Ishikawa (cell line): ENCODE data around the gene RGL2.

Source experiments
- CEBPB ChIP-seq: IDR thresholded peaks from 2 replicates; pipeline ENCODE4 v1.6.1; 2012
- CREB1 ChIP-seq: IDR thresholded peaks from 2 replicates; pipeline ENCODE4 v1.6.1; 2012; ENCODE audit warnings: low read depth
- EGR1 ChIP-seq: IDR thresholded peaks from 2 replicates; pipeline ENCODE4 v1.6.1; 2012
- EP300 ChIP-seq: IDR thresholded peaks from 2 replicates; pipeline ENCODE4 v1.6.1; 2012; ENCODE audit warnings: borderline replicate concordance
- NFIC ChIP-seq: IDR thresholded peaks from 2 replicates; pipeline ENCODE4 v1.6.1; 2012
- RAD21 ChIP-seq: IDR thresholded peaks from 2 replicates; pipeline ENCODE4 v1.6.1; 2012; ENCODE audit warnings: low read depth
- TAF1 ChIP-seq: IDR thresholded peaks from 2 replicates; pipeline ENCODE4 v1.6.1; 2012; ENCODE audit warnings: low read depth, mild to moderate bottlenecking
- TCF12 ChIP-seq: IDR thresholded peaks from 2 replicates; pipeline ENCODE4 v1.6.1; 2012; ENCODE audit warnings: low read depth
- TEAD4 ChIP-seq: IDR thresholded peaks from 2 replicates; pipeline ENCODE4 v1.6.1; 2012
- YY1 ChIP-seq: IDR thresholded peaks from 2 replicates; pipeline ENCODE4 v1.6.1; 2012; ENCODE audit warnings: low read depth
- TF ChIP-seq, protein P1 (sequence below): IDR thresholded peaks from 2 replicates; pipeline ENCODE4 v1.6.1; 2012
- TF ChIP-seq, protein P2 (sequence below): IDR thresholded peaks from 2 replicates; pipeline ENCODE4 v1.6.1; 2012
- TF ChIP-seq, protein P3 (sequence below): IDR thresholded peaks from 2 replicates; pipeline ENCODE4 v1.6.1; 2012; ENCODE audit warnings: low read depth, mild to moderate bottlenecking

DNA sequence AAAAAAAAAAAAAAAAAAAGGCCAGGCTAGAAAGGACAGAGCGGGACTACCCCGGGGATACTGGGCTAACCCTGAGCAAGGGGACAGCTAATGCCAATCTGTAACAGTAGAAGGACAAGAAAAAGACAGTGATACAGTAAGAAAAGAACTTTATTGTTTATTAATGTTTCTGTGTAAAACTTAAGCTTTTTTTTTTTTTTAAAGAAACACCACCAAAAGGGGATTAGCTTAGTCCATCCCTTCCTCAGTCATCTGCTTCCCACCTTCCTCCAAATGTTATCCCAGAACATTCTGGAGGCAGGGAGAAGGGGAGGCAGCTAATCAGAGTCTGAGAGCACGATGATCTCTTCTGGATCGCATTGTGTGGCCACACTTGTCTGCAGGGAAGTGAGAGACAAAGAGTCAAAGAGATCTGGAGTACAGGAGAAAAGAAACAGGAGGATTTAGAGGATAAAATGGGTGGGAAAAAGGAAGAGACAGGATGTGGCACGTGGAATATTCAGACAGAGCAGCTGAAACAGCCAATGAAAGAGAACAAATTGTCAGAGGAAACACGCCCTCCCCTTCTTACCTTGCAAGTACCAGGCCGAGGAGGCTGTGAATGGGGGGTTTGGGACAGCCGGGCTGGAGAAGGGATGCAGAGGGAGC lies 19.8 kb upstream of the RGL2 start:
- TF ChIP-seq EP300 (no peak), TAF1 (no peak), CREB1 (no peak), YY1 (no peak), TEAD4 (no peak), TCF12 (no peak), RAD21 (no peak), EGR1 (no peak), CEBPB (no peak), NFIC (no peak)
- TF ChIP-seq, protein P1, sequence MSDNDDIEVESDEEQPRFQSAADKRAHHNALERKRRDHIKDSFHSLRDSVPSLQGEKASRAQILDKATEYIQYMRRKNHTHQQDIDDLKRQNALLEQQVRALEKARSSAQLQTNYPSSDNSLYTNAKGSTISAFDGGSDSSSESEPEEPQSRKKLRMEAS: no peak
- TF ChIP-seq, protein P2, sequence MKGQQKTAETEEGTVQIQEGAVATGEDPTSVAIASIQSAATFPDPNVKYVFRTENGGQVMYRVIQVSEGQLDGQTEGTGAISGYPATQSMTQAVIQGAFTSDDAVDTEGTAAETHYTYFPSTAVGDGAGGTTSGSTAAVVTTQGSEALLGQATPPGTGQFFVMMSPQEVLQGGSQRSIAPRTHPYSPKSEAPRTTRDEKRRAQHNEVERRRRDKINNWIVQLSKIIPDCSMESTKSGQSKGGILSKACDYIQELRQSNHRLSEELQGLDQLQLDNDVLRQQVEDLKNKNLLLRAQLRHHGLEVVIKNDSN: no peak
- TF ChIP-seq, protein P3, sequence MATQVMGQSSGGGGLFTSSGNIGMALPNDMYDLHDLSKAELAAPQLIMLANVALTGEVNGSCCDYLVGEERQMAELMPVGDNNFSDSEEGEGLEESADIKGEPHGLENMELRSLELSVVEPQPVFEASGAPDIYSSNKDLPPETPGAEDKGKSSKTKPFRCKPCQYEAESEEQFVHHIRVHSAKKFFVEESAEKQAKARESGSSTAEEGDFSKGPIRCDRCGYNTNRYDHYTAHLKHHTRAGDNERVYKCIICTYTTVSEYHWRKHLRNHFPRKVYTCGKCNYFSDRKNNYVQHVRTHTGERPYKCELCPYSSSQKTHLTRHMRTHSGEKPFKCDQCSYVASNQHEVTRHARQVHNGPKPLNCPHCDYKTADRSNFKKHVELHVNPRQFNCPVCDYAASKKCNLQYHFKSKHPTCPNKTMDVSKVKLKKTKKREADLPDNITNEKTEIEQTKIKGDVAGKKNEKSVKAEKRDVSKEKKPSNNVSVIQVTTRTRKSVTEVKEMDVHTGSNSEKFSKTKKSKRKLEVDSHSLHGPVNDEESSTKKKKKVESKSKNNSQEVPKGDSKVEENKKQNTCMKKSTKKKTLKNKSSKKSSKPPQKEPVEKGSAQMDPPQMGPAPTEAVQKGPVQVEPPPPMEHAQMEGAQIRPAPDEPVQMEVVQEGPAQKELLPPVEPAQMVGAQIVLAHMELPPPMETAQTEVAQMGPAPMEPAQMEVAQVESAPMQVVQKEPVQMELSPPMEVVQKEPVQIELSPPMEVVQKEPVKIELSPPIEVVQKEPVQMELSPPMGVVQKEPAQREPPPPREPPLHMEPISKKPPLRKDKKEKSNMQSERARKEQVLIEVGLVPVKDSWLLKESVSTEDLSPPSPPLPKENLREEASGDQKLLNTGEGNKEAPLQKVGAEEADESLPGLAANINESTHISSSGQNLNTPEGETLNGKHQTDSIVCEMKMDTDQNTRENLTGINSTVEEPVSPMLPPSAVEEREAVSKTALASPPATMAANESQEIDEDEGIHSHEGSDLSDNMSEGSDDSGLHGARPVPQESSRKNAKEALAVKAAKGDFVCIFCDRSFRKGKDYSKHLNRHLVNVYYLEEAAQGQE: no peak
